ENCODE results near the gene CCDC91.

Gene CCDC91

GRCh38 chr12:28158353-28158752, 31.9 kb upstream of the CCDC91 start:
- TF ChIP-seq CTCF (IDR thresholded peaks at IDR 0.05): no peak

DNA sequence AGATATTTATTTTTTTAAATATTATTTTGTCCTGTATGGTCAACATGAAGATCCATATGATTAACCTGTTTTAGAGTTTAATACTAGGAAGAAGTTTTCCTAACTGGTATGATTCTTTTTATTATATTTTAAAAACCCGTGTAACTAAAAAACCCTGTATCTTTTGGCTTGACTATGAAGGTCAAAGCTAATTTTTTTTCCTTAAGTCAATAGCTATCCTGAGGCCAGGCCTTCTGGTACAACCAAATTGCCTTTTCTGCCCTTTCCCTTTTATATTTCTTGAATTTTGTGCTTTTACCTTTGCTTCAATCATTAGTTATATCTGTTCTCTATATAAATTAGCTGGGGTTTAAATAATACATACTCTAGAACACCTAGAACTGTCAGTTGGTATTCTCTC, 30.6 kb upstream of the CCDC91 start:
- TF ChIP-seq CTCF (IDR thresholded peaks at IDR 0.05): no peak

DNA sequence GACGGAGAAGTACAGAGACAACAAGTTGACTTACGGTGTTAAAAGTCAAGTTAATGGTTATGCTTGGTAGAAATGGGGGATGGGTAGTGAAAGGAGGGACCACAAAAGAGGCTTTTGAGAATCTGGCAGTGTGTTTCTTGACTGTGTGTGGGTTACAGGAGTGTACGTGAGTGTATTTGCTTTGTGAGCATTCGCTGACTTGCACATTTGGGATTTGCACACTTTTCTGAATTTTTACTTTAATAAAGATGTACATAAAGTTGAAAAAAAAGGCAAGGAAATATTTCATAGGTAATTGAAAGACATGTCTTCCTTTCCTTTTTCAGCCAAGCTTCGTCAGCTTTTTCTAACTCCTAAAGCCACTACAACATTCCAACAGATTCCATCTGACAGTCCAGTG, 28.6 kb upstream of the CCDC91 start:
- no peak for TF ChIP-seq CTCF (IDR thresholded peaks at IDR 0.05)

DNA sequence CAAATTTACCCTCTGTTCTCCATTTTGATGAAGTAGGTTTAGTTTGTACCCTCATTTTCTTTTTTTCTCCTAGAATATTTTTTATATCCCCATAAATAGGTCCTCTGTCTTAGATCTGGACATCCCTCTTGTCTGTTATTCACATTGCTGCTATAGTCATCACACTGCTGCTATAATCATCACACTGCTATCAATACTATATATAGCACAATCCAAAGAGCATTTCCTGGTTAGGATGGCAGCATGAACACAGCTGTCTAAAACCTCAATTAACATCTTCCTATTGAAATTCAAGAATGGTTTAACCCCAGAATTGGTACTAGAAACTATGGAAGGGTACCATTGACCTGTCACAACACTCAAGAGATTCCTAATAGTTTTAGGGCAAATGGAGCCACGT, 27.6 kb upstream of the CCDC91 start:
- no peak for TF ChIP-seq CTCF (IDR thresholded peaks at IDR 0.05)

DNA sequence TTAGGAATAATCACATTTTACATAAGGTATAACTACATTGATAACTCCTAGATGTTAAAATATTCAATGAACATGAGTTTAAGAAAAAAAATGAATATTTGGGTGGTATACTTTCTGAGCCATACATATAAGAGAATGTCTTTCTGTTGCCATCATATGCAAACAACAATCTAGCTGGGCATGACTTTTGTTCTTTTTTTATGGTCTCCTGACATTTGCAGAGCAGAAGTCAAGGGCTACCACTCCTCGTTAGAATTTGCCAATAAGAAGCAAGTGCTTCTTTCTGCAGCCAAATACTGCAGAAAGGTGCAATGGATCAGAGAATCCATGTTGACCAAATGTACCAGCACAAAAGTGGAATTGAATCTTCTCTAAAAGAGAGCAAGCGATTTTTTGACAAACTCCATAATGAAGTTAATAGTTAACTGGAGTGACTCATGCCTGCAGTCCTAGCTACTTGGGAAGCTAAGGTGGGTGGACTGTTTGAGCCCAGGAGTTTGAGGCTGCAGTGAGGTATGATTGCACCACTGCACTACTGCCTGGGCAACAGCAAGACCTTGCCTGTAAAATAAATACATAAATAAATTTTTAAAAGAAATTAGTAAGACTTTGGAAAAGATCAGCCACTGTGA, 25.5 kb upstream of the CCDC91 start:
- TF ChIP-seq CTCF (IDR thresholded peaks at IDR 0.05): no peak

- TF ChIP-seq CTCF (IDR thresholded peaks at IDR 0.05): no peak
Measured at GRCh38 chr12:28167981-28168485, 22.2 kb upstream of the CCDC91 start.

- no peak for TF ChIP-seq CTCF (IDR thresholded peaks at IDR 0.05)
Measured at GRCh38 chr12:28171356-28172060, 18.7 kb upstream of the CCDC91 start.
